Mesenchymal stem cell (in vitro differentiated cells and primary cell): ENCODE measurements around the gene EEPD1.

ENCODE experiments used
- DNase-seq: peaks from one replicate; pipeline ENCODE4 v3.0.0-alpha.2; 2013
- H2AFZ ChIP-seq: one replicate; pipeline ENCODE4 v1.6.1; 2013; ENCODE audit warnings: low read depth, mild to moderate bottlenecking, control low read depth, inconsistent platforms, low read length, moderate library complexity
- H2AK5ac ChIP-seq: 2 replicates; pipeline ENCODE4 v1.6.1; 2013; ENCODE audit warnings: low read length, moderate library complexity, mild to moderate bottlenecking, inconsistent platforms; ENCODE audit not compliant: severe bottlenecking
- H2BK120ac ChIP-seq: one replicate; pipeline ENCODE4 v1.6.1; 2013; ENCODE audit warnings: low read depth, mild to moderate bottlenecking, inconsistent platforms, low read length, moderate library complexity
- H2BK12ac ChIP-seq, 2 experiments: one replicate each; pipeline ENCODE4 v1.6.1; 2013; ENCODE audit warnings: inconsistent platforms in 2 of 2, low read length in 2 of 2, mild to moderate bottlenecking in 2 of 2, moderate library complexity in 2 of 2, control low read depth in 1 of 2
- H2BK15ac ChIP-seq: one replicate; pipeline ENCODE4 v1.6.1; 2013; ENCODE audit warnings: mild to moderate bottlenecking, low read depth, inconsistent platforms; ENCODE audit not compliant: poor library complexity, severe bottlenecking
- H2BK5ac ChIP-seq: 2 replicates; pipeline ENCODE4 v1.6.1; 2013; ENCODE audit warnings: low read depth, mild to moderate bottlenecking, low read length, control low read depth, inconsistent platforms; ENCODE audit not compliant: poor library complexity, severe bottlenecking
- H3K14ac ChIP-seq, 2 experiments: one replicate each; pipeline ENCODE4 v1.6.1; 2013; ENCODE audit warnings: inconsistent platforms in 2 of 2, low read length in 2 of 2, control low read depth in 1 of 2, mild to moderate bottlenecking in 1 of 2, moderate library complexity in 1 of 2
- H3K18ac ChIP-seq, 2 experiments: one replicate each; pipeline ENCODE4 v1.6.1; 2013; ENCODE audit warnings: inconsistent platforms in 2 of 2, low read length in 2 of 2, control low read depth in 1 of 2, low read depth in 1 of 2, mild to moderate bottlenecking in 1 of 2
- H3K23ac ChIP-seq, 2 experiments: one replicate each; pipeline ENCODE4 v1.6.1; 2013; ENCODE audit warnings: inconsistent platforms in 2 of 2, low read length in 2 of 2, mild to moderate bottlenecking in 2 of 2, moderate library complexity in 2 of 2, control low read depth in 1 of 2
- H3K27ac ChIP-seq: 2 replicates; pipeline ENCODE4 v1.5.1; 2013; ENCODE audit warnings: mild to moderate bottlenecking, moderate library complexity, low read length, control low read depth, inconsistent platforms; ENCODE audit not compliant: poor library complexity, severe bottlenecking
- H3K27me3 ChIP-seq, 2 experiments: 2 replicates each; pipeline versions ENCODE4 v1.6.1 to v1.7.0; 2013; ENCODE audit warnings: low read length in 2 of 2, mild to moderate bottlenecking in 2 of 2, moderate library complexity in 2 of 2, control low read depth in 1 of 2, inconsistent platforms in 1 of 2; ENCODE audit not compliant: control insufficient read depth in 1 of 2, insufficient read depth in 1 of 2
- H3K36me3 ChIP-seq, 2 experiments: 2 replicates each; pipeline versions ENCODE4 v1.6.1 to v1.7.0; 2013; ENCODE audit warnings: low read length in 2 of 2, control low read depth in 1 of 2, inconsistent platforms in 1 of 2, low read depth in 1 of 2, mild to moderate bottlenecking in 1 of 2; ENCODE audit not compliant: insufficient read depth in 2 of 2, control insufficient read depth in 1 of 2
- H3K4ac ChIP-seq, 2 experiments: one replicate each; pipeline ENCODE4 v1.6.1; 2013; ENCODE audit warnings: inconsistent platforms in 2 of 2, low read length in 2 of 2, mild to moderate bottlenecking in 2 of 2, moderate library complexity in 2 of 2, control low read depth in 1 of 2, low read depth in 1 of 2
- H3K4me1 ChIP-seq: 2 replicates; pipeline ENCODE4 v1.6.1; 2013; ENCODE audit warnings: low read depth, low read length, control low read depth; ENCODE audit not compliant: control insufficient read depth, insufficient read depth
- H3K4me2 ChIP-seq: 2 replicates; pipeline ENCODE4 v1.6.1; 2013; ENCODE audit warnings: low read length, mild to moderate bottlenecking, inconsistent platforms; ENCODE audit not compliant: poor library complexity, severe bottlenecking
- H3K4me3 ChIP-seq, 2 experiments: 2 replicates each; pipeline versions ENCODE4 v1.5.1 to v1.7.0; 2013; ENCODE audit warnings: low read length in 2 of 2, mild to moderate bottlenecking in 2 of 2, control low read depth in 1 of 2, low read depth in 1 of 2; ENCODE audit not compliant: insufficient read depth in 1 of 2
- H3K79me1 ChIP-seq: replicated peaks from 2 replicates; pipeline ENCODE4 v1.6.1; 2013; ENCODE audit warnings: mild to moderate bottlenecking, control low read depth, low read length, inconsistent platforms; ENCODE audit not compliant: poor library complexity, severe bottlenecking
- H3K9ac ChIP-seq: 2 replicates; pipeline ENCODE4 v1.7.0; 2013; ENCODE audit warnings: mild to moderate bottlenecking, low read length, moderate library complexity
- H3K9me3 ChIP-seq: 2 replicates; pipeline ENCODE4 v1.7.0; 2013; ENCODE audit warnings: mild to moderate bottlenecking, low read length; ENCODE audit not compliant: control insufficient read depth
- H4K8ac ChIP-seq: one replicate; pipeline ENCODE4 v1.6.1; 2013; ENCODE audit warnings: inconsistent platforms, mild to moderate bottlenecking, low read length, moderate library complexity
- H4K91ac ChIP-seq: one replicate; pipeline ENCODE4 v1.6.1; 2013; ENCODE audit warnings: mild to moderate bottlenecking, low read length, inconsistent platforms
- WGBS: methylation state at CpG from one replicate; pipeline ENCODE4 v1.1.7; 2013; ENCODE audit warnings: mixed read lengths; 5-methylcytosine and 5-hydroxymethylcytosine counted together

Gene EEPD1

GRCh38 chr7:36151921-36152755, 916 bp upstream of the EEPD1 start:
- Histone ChIP-seq H2AK5ac (no peak overlapping the region), H3K4me3 (peak overlapping the region; percentile 47 to 80), H2BK5ac (no peak overlapping the region), H3K27ac (no peak overlapping the region), H3K27me3 (no peaks in the 10 kb centered on the region), H3K79me1 (no peaks in the 10 kb centered on the region), H3K18ac (peak overlapping the region; percentile 58 to 75), H2BK120ac (no peak overlapping the region), H2BK12ac (no peak overlapping the region), H4K91ac (no peak overlapping the region), H3K14ac (no peak overlapping the region), H3K4me1 (peaks cover 23% of the 10 kb centered on the region), H3K36me3 (peaks cover 0 to 6% of the 10 kb centered on the region in 2 experiments), H3K4ac (peak overlapping the region; percentile 64 to 71), H3K4me2 (peak overlapping the region; percentile 53), H3K23ac (no peak overlapping the region), H3K9me3 (peaks cover 7% of the 10 kb centered on the region), H3K9ac (peak overlapping the region; percentile 88), H2BK15ac (no peak overlapping the region), H2AFZ (peak overlapping the region; percentile 83), H4K8ac (peak overlapping the region; percentile 83)
- 43% methylated on average over 30 of the region's 30 CpGs for WGBS
- peak; percentile 3 for DNase-seq

GRCh38 chr7:36153571-36154097, 580 bp downstream of the EEPD1 start:
- no peak overlapping the region for H2BK120ac ChIP-seq
- peaks cover 23% of the 10 kb centered on the region for H3K4me1 ChIP-seq
- H3K27me3 ChIP-seq: no peaks in the 10 kb centered on the region
- H2AFZ ChIP-seq: peak overlapping the region; percentile 77
- H3K23ac ChIP-seq: peak overlapping the region in 1 of 2 experiments; percentile 93
- no peak overlapping the region for H2BK15ac ChIP-seq
- peak overlapping the region in 1 of 2 experiments; percentile 43 for H2BK12ac ChIP-seq
- peak overlapping the region; percentile 73 to 85 for H3K4me3 ChIP-seq
- DNase-seq: no peak
- no peak overlapping the region for H4K8ac ChIP-seq
- no peak overlapping the region for H2AK5ac ChIP-seq
- no peak overlapping the region for H2BK5ac ChIP-seq
- no peak overlapping the region for H4K91ac ChIP-seq
- peak overlapping the region in 1 of 2 experiments; percentile 72 for H3K4ac ChIP-seq
- peak overlapping the region; percentile 80 for H3K9ac ChIP-seq
- no peak overlapping the region for H3K27ac ChIP-seq
- WGBS: 9% methylated on average over 32 of the region's 32 CpGs
- peaks cover 2% of the 10 kb centered on the region for H3K9me3 ChIP-seq
- peaks cover 0 to 12% of the 10 kb centered on the region in 2 experiments for H3K36me3 ChIP-seq
- no peaks in the 10 kb centered on the region for H3K79me1 ChIP-seq
- peak overlapping the region; percentile 98 for H3K4me2 ChIP-seq
- peak overlapping the region in 1 of 2 experiments; percentile 48 for H3K14ac ChIP-seq
- H3K18ac ChIP-seq: no peak overlapping the region

- H4K91ac ChIP-seq: peak overlapping the region; percentile 16
- no peak overlapping the region for H3K4ac ChIP-seq
- H3K18ac ChIP-seq: no peak overlapping the region
- no peak for DNase-seq
- 95% methylated on average over 44 of the region's 44 CpGs for WGBS
- no peaks in the 10 kb centered on the region for H3K79me1 ChIP-seq
- no peak overlapping the region for H4K8ac ChIP-seq
- peaks cover 0 to 12% of the 10 kb centered on the region in 2 experiments for H3K36me3 ChIP-seq
- H3K23ac ChIP-seq: no peak overlapping the region
- H2BK12ac ChIP-seq: no peak overlapping the region
- H2AK5ac ChIP-seq: no peak overlapping the region
- no peak overlapping the region for H2BK5ac ChIP-seq
- H2BK120ac ChIP-seq: no peak overlapping the region
- peak overlapping the region; percentile 80 for H3K9ac ChIP-seq
- H3K4me2 ChIP-seq: no peak overlapping the region
- peaks cover 23% of the 10 kb centered on the region for H3K4me1 ChIP-seq
- no peak overlapping the region for H3K14ac ChIP-seq
- no peak overlapping the region for H2AFZ ChIP-seq
- H3K9me3 ChIP-seq: no peaks in the 10 kb centered on the region
- H3K27ac ChIP-seq: no peak overlapping the region
- no peak overlapping the region for H2BK15ac ChIP-seq
- no peaks in the 10 kb centered on the region for H3K27me3 ChIP-seq
- H3K4me3 ChIP-seq: peak overlapping the region in 1 of 2 experiments; percentile 85
Measured at GRCh38 chr7:36154255-36155212, 1.5 kb downstream of the EEPD1 start.
